NK-92 (cell line): ENCODE data around the gene ASZ1.
"Not testable (repeated sequence)": the region's sequence is repeated elsewhere in the genome, so short reads cannot be mapped to it uniquely, and the experiment has no call there.

ENCODE experiments used
- DNase-seq: peaks from one replicate; lab custom pipeline; 2025; ENCODE audit not compliant: unreplicated experiment; lab: John Stamatoyannopoulos, UW

The ASZ1 gene, protein sequence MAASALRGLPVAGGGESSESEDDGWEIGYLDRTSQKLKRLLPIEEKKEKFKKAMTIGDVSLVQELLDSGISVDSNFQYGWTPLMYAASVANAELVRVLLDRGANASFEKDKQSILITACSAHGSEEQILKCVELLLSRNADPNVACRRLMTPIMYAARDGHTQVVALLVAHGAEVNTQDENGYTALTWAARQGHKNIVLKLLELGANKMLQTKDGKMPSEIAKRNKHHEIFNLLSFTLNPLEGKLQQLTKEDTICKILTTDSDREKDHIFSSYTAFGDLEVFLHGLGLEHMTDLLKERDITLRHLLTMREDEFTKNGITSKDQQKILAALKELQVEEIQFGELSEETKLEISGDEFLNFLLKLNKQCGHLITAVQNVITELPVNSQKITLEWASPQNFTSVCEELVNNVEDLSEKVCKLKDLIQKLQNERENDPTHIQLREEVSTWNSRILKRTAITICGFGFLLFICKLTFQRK

GRCh38 chr7:117427258-117427701 is at the start of gene ASZ1:
TSS of gene ASZ1 (minus strand) at chr7:117427493. CDS start at chr7:117427460, 33 bp downstream.
- no peak for DNase-seq

- DNase-seq = no peak
These were observed 49.4 kb upstream of the ASZ1 start for GRCh38 chr7:117476557-117477215.

GRCh38 chr7:117472335-117472734 is 45.0 kb upstream of the ASZ1 start:
- DNase-seq = no peak

GRCh38 chr7:117470777-117471176 is 43.5 kb upstream of the ASZ1 start:
- no peak for DNase-seq

DNA sequence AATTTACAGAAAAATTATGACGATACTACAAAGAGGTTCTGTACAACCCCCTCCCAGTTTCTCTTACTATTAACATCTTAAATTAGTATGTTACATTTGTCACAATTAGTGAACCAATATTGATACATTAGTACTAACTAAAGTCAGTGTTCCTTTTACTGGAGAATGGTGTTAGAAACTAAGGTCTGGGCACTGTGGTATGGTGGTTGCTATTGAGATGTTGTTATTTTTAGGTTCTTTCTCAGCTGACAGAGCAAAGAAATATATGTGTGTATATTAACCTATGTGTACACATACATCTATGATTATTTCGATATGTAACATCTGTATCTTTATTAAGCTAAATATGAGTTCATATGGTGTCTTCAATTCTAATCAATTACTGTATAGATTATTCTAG is 40.9 kb upstream of the ASZ1 start:
- no peak for DNase-seq

GRCh38 chr7:117460815-117461214 is 33.5 kb upstream of the ASZ1 start:
- DNase-seq = not testable (repeated sequence)

GRCh38 chr7:117459735-117460134 is 32.4 kb upstream of the ASZ1 start:
- no peak for DNase-seq

DNA sequence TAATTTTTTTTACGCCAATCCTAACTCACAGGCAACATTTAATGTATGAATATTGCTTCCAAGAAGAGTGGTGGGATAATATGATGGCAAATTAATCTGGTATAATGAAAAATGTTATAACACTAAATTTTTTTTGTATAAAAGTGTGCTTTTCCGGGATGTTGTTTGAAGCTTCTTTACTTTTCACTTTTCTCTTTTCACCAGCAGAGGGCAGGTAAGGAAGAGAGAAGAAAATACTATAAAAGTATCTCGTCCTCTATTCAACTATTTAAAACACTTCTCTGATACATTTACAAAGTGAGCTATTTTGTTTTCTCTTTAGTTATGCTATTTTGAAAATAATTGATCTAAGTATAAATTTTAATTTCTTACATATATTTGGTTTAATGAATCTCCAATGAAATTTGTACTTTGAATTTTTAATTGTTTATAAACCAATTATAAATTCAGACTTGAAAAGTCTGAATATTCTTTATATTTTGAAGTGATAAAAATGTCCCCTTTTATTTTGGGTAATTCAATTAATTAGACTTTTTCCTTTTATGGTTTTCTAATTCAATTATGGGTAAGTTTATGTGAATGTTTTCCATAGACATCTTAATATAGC is 31.8 kb upstream of the ASZ1 start:
- DNase-seq = no peak

GRCh38 chr7:117448655-117449054 is 21.4 kb upstream of the ASZ1 start:
- no peak for DNase-seq

DNA sequence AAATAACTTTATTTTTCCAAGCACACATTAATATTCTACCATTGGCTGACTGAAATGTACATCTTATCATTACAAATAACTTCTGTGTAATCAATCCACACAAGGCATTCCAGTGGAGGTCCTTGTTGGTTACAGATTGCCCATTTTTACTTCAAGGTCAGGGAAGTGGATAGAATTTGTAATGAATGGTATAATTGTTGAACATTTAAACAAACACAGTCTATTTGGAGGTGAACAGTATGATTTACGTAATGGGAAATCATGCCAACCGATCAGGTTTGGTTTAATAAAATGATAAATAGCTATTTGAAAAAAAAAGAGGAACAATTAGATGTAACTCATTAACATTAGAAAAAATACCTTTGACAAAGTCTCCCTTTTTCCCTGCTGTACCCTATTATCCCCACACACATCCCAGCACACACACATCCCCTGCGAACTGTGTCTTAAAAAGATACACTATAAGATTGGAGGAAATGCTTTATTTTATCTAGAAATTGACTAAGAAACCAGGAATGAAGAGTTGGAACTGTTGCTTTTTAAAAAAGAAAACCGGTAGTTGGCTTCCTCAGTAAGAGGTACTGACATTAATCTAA is 19.0 kb upstream of the ASZ1 start:
- no peak for DNase-seq

DNA sequence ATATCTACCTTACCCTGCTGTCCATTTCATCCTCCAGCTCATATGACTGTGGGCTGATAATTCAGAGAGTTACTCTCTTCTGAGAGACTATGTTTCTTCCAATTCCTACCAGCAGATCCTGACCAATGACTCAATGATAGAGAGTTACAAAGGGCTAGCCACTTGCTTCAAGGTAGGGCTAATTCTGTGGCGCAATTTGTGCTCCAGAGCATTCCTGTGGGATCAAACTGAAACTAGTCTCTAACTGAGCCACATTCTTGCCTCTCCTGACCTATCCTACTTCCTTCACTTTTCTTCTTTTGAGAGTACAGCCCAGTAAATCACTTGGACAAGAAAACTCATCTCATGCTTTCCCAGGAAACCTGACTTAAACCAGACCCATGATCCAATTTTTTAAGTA is 17.9 kb upstream of the ASZ1 start:
- no peak for DNase-seq

DNA sequence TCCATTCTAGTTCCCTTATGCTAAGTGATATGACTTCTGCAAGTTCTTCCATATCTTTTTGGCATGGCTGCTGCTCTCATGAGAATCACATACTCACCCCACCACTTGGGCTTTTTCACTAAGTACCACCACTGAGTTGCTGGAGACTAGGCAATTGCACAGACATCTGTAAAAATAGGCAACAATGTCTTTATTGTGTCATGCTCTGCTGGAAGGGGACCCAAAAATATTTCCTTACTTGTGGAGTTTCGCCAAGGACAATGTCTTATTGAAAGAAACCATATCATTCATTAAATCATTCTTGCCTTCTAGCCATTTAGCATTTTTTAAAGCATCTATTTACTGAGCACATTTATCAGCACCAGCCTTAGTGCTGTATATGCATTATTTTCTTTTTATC is 17.4 kb upstream of the ASZ1 start:
- no peak for DNase-seq

GRCh38 chr7:117435475-117436043 is 8.3 kb upstream of the ASZ1 start:
- DNase-seq = no peak

DNA sequence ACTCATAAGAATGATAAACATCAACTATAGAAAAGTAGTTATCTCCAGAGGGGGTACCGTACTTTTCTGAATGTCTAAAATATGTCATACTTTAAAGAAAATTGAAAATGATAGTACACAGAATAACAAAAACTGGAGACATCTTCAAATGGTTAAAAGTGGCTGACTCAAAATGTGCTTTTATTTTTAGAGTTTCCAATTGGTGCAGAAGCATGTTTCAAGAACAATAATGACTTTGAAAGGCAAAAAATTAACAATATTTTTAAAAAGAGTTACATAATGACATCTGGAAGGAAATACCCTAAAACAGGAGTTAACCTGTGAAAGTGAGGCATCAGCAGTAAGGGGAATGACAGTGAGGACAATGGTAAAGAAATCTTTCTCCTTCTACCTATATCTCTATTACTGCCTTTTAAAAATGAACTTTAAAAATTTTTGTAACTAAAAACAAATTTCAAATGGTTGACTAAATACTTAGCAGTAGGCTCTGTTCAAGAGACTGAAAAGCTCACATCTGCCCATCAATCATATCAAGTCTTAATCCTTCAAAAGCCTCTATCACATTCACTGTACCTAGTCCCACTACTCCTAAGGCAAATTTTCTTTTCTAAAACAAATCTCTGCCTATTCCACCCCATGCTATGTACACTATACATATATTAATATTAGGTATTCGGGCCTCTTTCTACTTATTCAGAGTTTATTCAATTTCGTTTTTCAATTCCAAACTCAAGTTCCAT is 3.0 kb downstream of the ASZ1 start:
- no peak for DNase-seq

DNA sequence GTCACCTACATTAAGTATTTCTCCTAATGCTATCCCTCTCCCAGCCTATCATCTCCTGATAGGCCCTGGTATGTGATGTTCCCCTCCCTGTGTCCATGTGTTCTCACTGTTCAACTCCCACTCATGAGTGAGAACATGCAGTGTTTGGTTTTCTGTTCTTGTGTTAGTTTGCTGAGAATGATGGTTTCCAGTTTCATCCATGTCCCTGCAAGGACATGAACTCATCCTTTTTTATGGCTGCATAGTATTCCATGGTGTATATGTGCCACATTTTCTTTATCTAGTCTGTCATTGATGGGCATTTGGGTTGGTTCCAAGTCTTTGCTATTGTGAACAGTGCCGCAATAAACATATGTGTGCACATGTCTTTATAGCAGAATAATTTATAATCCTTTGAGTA is 12.7 kb downstream of the ASZ1 start:
- not testable (repeated sequence) for DNase-seq

DNA sequence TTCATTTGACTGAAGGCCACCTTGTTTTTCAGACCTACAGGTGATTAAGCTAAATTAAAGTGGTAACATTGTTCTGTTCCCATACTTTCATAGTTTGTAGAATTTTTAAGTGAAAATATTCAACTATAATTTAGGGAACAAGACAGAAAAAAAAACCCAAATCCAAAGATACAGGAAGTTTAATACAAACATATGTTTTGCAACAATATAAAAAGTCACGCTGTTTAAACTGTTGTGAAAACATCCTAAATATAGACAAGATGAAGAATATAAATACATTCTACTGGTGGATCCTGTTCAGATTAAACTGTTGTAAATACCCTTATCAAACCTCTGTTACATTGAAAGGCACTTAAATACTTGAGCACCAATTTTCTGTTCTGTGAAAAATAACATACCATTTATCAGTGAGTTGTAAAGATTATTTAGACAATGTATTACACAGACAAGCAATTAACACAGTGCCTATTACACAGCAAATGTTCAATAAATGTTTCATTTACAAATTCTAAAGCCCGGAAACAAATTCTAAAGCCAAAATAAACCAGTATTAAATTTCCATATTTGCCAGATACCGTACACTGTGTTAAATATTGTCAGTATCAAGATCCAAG is 14.2 kb downstream of the ASZ1 start:
- no peak for DNase-seq

- no peak for DNase-seq
These were observed 14.9 kb downstream of the ASZ1 start for GRCh38 chr7:117412390-117412789.

- no peak for DNase-seq
These were observed 15.8 kb downstream of the ASZ1 start for GRCh38 chr7:117411539-117411938.

GRCh38 chr7:117408831-117409230 is 18.5 kb downstream of the ASZ1 start:
- no peak for DNase-seq

DNA sequence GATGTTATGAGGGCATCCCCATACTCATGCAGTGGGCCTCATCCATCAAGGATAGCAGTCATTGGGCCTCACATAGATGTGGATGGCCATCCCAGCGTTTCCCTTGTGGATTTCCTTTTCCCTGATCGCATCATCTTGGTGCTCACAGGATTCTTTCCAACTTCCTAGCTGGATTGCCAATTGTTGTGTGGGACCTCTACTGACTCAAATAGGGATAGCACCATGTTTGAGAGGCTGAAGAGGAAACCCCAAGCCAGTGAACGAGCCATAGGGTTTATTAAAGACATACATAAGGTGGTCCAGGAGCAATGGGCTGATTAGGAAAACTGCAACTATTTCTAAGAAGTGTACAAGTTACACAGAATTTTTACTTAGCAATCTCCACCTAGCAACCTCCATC is 21.8 kb downstream of the ASZ1 start:
- DNase-seq = no peak
